ENCODE measurements around the gene BAIAP2L1. TPM values are rescaled to one million over a fixed set of nuclear protein-coding genes. Genes with fewer than 3 reads are reported as not detected.

BAIAP2L1 gene
- total RNA-seq, 1 experiment from 2014 or later, result 120 TPM

DNA sequence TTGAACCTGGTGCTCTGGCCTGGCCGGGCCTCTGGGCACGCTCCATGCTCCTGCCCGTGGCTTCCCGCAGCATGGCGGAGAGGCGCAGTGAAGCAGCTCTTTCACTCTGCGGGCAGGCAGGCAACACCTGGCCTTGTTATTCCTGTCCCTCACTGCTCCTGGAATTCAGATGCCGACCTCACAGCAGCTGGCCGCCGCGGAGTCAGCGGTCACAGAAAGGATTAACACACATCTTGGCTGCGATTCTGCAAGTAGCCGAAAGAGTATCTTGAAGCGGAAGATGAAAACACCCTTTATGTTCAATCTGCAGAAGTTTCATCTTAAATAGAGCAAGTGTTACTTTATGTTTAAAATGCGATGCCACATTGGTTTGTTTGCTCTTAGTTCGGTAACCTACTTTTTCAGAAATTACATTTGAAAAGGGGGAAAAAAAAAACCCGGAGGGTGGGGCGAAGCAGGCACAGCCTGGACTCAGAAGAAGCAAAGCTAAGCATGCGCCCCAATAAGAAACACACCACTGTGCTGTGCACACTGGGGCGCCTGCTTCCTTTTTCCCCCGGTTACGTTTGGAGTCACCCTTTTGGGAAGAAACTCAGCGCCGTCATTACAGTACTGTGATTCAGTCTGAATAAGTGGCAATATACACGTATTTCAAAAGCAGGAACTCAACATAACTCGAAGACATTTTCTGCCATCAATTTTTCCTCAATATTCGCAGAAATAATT, 77.1 kb downstream of the BAIAP2L1 start:
- ChIA-PET POLR2A (no interaction called here), CTCF (no interaction called here)
- Histone ChIP-seq H3K4me3 (ENCODE audit: low read depth in 2 of 2, low read length in 2 of 2) (no peak overlapping the region), H3K36me3 (ENCODE audit: control insufficient read depth, insufficient read depth, low read length) (no peaks in the 10 kb centered on the region), H3K9me3 (ENCODE audit: control insufficient read depth, insufficient read depth, low read depth, low read length) (no peaks in the 10 kb centered on the region), H3K27me3 (ENCODE audit: control insufficient read depth, insufficient read depth, low read length) (no peaks in the 10 kb centered on the region), H3K27ac (ENCODE audit: low read length) (no peak overlapping the region), H3K4me1 (ENCODE audit: control insufficient read depth, insufficient read depth, low read length) (no peaks in the 10 kb centered on the region)
- TF ChIP-seq, protein P1, sequence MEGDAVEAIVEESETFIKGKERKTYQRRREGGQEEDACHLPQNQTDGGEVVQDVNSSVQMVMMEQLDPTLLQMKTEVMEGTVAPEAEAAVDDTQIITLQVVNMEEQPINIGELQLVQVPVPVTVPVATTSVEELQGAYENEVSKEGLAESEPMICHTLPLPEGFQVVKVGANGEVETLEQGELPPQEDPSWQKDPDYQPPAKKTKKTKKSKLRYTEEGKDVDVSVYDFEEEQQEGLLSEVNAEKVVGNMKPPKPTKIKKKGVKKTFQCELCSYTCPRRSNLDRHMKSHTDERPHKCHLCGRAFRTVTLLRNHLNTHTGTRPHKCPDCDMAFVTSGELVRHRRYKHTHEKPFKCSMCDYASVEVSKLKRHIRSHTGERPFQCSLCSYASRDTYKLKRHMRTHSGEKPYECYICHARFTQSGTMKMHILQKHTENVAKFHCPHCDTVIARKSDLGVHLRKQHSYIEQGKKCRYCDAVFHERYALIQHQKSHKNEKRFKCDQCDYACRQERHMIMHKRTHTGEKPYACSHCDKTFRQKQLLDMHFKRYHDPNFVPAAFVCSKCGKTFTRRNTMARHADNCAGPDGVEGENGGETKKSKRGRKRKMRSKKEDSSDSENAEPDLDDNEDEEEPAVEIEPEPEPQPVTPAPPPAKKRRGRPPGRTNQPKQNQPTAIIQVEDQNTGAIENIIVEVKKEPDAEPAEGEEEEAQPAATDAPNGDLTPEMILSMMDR (IDR thresholded peaks at IDR 0.05), result no peak
- TF ChIP-seq, protein P2, sequence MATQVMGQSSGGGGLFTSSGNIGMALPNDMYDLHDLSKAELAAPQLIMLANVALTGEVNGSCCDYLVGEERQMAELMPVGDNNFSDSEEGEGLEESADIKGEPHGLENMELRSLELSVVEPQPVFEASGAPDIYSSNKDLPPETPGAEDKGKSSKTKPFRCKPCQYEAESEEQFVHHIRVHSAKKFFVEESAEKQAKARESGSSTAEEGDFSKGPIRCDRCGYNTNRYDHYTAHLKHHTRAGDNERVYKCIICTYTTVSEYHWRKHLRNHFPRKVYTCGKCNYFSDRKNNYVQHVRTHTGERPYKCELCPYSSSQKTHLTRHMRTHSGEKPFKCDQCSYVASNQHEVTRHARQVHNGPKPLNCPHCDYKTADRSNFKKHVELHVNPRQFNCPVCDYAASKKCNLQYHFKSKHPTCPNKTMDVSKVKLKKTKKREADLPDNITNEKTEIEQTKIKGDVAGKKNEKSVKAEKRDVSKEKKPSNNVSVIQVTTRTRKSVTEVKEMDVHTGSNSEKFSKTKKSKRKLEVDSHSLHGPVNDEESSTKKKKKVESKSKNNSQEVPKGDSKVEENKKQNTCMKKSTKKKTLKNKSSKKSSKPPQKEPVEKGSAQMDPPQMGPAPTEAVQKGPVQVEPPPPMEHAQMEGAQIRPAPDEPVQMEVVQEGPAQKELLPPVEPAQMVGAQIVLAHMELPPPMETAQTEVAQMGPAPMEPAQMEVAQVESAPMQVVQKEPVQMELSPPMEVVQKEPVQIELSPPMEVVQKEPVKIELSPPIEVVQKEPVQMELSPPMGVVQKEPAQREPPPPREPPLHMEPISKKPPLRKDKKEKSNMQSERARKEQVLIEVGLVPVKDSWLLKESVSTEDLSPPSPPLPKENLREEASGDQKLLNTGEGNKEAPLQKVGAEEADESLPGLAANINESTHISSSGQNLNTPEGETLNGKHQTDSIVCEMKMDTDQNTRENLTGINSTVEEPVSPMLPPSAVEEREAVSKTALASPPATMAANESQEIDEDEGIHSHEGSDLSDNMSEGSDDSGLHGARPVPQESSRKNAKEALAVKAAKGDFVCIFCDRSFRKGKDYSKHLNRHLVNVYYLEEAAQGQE (IDR thresholded peaks at IDR 0.05; ENCODE audit: insufficient read depth in 1 of 2, low read depth in 2 of 2, low read length in 1 of 2), result no peak
- TF ChIP-seq SIN3A (IDR thresholded peaks at IDR 0.05; ENCODE audit: borderline replicate concordance, insufficient read depth, low read depth, low read length) (no peak), TCF7L2 (IDR thresholded peaks at IDR 0.05; ENCODE audit: low read depth, low read length) (no peak), POLR2AphosphoS5 (IDR thresholded peaks at IDR 0.05; ENCODE audit: low read depth, low read length) (no peak)
- BruUV-seq (replicated peaks), result no TSS peak
- ATAC-seq (no peak), DNase-seq (ENCODE audit: low read depth, low spot score) (no peak)
- intact Hi-C loops (cut with micrococcal nuclease; ENCODE audit: unreplicated experiment), result no loop called here
- in situ Hi-C loops (cut with HindIII; ENCODE audit: low pct_unique_long_range_greater_than_20kb, low sequenced_read_pairs), result no loop called here

DNA sequence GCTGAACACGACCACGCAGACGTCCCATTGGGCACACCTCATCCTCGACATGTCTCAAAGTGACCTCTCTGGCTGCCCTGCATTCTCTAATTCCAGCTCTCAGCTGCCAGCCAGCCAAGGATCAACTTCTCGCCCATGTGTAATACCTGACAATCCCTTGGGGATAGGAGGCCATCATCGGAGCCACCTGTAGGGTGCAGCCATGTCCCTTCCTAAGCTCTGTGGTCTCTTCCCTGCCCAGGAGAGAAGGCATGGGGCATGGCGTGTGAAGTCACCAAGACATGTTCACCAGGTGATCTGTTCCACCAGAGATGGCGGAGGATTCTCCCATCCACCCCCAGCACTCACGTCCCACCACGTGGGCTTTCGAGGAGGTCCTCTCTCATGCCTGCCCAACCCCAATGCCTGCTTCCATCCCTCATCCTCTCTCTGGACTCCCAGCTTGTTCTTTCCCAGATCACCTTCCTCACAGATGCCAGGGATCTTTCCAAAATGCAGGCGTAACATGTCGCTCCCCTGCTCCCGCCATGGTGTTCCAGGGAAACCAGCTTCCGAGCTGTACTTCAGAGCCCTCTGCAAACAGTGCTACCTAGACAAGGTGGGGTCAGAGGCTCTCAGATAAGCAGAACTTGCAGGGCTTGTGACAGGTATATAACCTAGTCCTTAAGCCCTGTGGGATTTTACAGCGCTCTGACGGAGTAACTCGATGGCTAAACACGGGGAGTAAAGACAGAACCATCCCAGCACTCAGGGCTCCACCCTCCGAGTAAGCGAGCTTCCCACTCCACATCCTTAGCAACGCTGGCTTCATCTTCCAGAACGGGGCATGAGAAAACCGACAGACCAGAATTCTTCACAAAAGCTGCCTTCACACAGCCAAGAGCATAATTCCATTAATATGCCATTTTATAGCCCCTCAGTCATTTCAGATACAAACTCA, 78.3 kb downstream of the BAIAP2L1 start:
- ATAC-seq (0 out of 2 replicates have a peak, but pooled peaks have one; percentile 66), DNase-seq (ENCODE audit: low read depth, low spot score) (no peak)
- TSS peak; percentile 41 for BruUV-seq (replicated peaks)
- in situ Hi-C loops (cut with HindIII; ENCODE audit: low pct_unique_long_range_greater_than_20kb, low sequenced_read_pairs), result no loop called here
- CTCF ChIA-PET, result no interaction called here
- no peaks in the 10 kb centered on the region for H3K27me3 ChIP-seq (ENCODE audit: control insufficient read depth, insufficient read depth, low read length)
- intact Hi-C loops (cut with micrococcal nuclease; ENCODE audit: unreplicated experiment), result no loop called here
- TF ChIP-seq, protein P1 (IDR thresholded peaks at IDR 0.05), result no peak
- TF ChIP-seq SIN3A (IDR thresholded peaks at IDR 0.05; ENCODE audit: borderline replicate concordance, insufficient read depth, low read depth, low read length) (no peak), TCF7L2 (IDR thresholded peaks at IDR 0.05; ENCODE audit: low read depth, low read length) (no peak), POLR2AphosphoS5 (IDR thresholded peaks at IDR 0.05; ENCODE audit: low read depth, low read length) (no peak)
- TF ChIP-seq, protein P2 (IDR thresholded peaks at IDR 0.05; ENCODE audit: insufficient read depth in 1 of 2, low read depth in 2 of 2, low read length in 1 of 2), result no peak
- H3K4me3 ChIP-seq (ENCODE audit: low read depth in 2 of 2, low read length in 2 of 2), result no peak overlapping the region
- no peaks in the 10 kb centered on the region for H3K36me3 ChIP-seq (ENCODE audit: control insufficient read depth, insufficient read depth, low read length)
- H3K4me1 ChIP-seq (ENCODE audit: control insufficient read depth, insufficient read depth, low read length), result no peaks in the 10 kb centered on the region
- POLR2A ChIA-PET, result no interaction called here
- no peaks in the 10 kb centered on the region for H3K9me3 ChIP-seq (ENCODE audit: control insufficient read depth, insufficient read depth, low read depth, low read length)
- H3K27ac ChIP-seq (ENCODE audit: low read length), result no peak overlapping the region

All from Panc1 (cell line).